GM21528 (cell line): Measurements from ENCODE around the gene CCM2.
"Not testable (repeated sequence)": the region's sequence is repeated elsewhere in the genome, so short reads cannot be mapped to it uniquely, and the experiment has no call there.

ENCODE experiments used
- ATAC-seq: cut with Tn5 transposase; IDR thresholded peaks from one replicate; pipeline ENCODE4 v1.9.1; 2021; ENCODE audit warnings: mild to moderate bottlenecking, moderate library complexity; ENCODE audit not compliant: unreplicated experiment, low FRiP score

Gene CCM2

GRCh38 chr7:45114257-45114656 lies 114.3 kb downstream of the CCM2 start:
- ATAC-seq, result not testable (repeated sequence)

DNA sequence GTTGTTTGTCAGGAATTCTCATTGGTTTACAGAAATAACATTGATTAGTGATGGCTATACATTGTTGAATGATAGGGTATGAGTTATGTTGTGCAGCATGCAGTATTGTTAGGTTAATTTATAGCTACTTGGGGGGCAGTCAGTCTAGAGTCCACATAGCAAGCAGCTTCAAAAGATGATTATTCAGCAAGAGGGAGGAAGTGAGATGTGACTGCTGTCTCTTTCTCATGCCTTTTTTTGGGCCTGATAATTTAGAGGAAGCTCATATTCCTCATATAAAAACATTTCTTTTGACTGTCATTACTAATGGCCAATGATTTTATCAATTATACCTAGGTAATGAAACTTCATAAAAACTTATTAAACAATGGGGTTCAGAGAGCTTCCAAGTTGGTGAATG lies 114.9 kb downstream of the CCM2 start:
- ATAC-seq, result no peak

DNA sequence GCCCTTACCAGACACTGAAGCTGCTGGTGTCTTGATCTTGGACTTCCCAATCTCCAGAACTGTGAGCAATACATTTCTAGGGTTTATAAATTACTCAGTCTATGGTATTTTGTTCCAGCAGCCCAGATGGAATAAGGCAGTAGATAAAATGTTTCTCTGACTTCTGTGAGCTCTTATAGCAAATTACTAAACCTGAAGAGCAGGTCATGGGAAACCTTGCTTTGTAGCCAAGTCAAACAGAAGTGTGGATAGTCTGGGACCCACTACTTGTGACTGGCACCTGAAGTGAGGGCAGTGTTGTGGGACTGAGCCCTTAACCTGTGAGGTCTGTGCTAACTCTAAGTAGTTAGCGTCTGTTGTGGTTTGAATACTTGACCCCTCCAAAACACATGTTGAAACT lies 116.0 kb downstream of the CCM2 start:
- no peak for ATAC-seq

- ATAC-seq, result no peak
Observed at GRCh38 chr7:45117582-45117981, 117.6 kb downstream of the CCM2 start.

GRCh38 chr7:45118292-45118691 lies 118.3 kb downstream of the CCM2 start:
- ATAC-seq, result no peak

DNA sequence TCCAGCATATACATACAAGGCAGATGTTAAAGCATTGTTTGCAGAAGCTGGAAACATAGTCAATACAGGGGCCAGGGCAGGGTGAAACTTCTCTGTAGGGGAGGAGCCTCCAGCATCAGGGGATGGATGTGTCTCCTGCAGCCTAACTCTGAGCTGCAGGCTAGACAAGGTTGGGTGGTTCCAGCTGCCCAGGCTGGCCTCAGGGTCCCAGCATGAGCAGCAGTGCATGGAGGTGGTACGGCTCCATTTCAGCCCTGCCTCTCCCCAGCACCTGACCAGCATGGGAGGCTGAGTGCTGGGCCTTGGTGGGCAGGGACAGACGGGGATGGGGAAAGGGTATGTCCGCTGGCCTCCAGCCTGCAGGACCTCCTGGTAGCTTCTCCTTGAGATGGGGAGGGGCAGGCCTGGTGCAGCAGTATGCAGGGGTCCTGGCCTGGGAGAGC lies 118.9 kb downstream of the CCM2 start:
- ATAC-seq, result no peak

- ATAC-seq, result no peak
Observed at GRCh38 chr7:45119550-45119949, 119.5 kb downstream of the CCM2 start.

DNA sequence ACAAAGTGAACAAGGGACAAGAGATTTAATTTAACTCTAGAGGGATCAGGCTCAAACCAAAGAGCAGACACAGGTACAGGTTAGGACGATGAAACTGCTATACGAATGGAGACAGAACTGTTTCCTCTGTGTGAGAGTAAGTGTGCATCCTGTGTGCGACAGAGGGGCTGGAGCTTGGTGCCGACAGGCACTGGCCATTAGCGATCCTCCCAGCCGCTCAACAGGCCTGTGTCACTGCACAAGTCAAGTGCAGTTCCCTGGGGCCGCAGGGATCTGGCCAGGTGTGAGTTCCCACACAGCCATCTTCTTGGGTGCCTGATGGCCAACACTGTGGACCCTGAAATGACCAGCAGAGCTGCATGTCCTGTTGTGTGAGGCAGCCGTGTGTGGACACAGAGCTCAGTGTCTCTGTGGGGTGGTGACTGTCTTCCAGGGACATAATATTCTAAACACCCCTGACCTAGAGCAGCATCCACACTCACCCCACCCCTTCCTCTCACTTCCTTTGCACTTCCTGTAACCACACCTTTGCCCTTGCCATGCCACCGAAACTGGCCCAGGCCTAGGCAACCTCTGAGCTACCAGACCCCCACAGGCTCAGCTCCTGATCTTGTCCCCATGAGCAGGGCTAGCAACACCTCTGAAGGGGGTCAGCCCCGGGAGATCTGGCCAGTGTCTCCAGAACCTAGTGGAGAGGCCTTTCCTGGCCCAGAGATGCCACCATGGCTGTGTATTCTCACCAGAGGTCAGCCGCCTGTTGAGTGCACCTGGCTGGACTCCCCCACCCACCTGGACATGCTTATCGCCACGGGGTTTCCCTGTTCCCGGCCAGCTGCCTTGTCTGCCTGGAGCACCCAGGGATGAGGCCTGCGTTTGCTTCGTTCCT lies 123.2 kb downstream of the CCM2 start:
- no peak for ATAC-seq

GRCh38 chr7:45123913-45124710 lies 124.1 kb downstream of the CCM2 start:
- no peak for ATAC-seq

- no peak for ATAC-seq
Observed at GRCh38 chr7:45125193-45125904, 125.3 kb downstream of the CCM2 start.
